GM10847 (cell line): ENCODE results near the gene ZNF365.

ENCODE experiments used
- POLR2A ChIP-seq: IDR thresholded peaks from 2 replicates; pipeline ENCODE4 v1.6.1; 2011; ENCODE audit not compliant: insufficient read length; ENCODE audit errors: extremely low read depth

Gene ZNF365

DNA sequence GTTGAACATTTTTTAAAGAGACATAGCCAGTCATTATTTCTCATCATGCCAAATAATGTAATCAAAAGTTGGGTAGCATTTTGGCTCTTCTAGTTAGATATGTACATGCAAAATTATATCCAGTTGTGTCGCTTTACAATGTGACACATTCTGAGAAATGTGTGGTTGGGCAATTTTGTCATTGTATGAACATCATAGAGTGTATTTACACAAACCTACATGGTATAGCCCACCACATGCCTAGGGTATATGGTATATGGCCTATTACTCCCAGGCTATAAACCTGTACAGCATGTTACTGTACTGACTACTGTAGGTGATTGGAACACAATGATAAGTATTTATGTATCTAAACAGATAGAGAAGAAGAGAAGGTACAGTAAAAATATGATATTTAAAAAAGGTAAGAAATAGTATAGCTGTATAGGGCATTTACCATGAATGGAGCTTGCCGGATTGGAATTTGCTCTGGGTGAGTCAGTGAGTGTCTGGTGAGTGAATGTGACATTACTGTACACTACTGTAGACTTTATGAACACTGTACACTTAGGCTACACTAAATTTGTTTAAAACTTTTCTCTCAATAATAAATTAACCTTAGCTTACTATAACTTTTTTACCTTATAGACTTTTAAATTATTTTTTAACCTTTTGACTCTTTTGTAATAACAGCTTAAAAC lies 16.5 kb downstream of the ZNF365 start:
- no peak for TF ChIP-seq POLR2A

DNA sequence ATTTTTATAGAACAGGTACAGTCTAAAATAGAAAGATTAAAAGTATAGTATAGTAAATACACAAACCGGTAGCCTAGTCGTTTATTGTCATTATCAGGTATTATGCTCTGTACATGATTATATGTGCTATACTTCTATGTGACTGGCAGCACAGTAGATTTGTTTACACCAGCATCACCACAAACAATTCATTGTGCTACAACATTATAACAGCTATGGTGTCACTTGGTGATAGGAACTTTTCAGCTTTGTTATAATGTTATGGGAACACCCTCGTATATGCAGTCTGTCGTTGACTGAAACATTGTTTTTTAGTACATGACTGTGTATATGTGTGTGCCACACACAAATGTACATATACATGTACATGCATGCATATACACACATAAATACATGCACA lies 19.1 kb downstream of the ZNF365 start:
- TF ChIP-seq POLR2A = no peak

DNA sequence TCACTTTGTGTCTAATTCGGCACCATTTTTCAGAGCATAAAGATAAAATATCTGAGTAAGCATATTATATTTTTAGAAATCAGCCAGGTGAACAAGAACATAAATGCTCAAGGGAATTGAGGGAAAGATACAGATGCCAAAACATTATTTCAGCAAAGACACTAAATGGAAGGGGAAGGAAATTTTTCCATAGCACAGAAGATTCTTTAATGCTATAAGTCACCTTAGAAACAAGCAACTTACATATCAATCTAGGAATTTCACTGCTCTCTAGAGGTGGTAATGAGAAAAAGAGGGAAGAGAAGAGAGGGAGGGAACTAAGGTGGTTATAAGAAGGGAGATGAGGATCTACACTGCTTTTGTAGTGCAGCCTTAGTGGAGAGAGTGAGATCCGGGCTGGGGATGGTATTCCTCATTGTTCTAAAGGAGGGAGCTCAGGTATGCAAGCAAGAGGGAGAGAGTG lies 20.4 kb downstream of the ZNF365 start:
- no peak for TF ChIP-seq POLR2A

DNA sequence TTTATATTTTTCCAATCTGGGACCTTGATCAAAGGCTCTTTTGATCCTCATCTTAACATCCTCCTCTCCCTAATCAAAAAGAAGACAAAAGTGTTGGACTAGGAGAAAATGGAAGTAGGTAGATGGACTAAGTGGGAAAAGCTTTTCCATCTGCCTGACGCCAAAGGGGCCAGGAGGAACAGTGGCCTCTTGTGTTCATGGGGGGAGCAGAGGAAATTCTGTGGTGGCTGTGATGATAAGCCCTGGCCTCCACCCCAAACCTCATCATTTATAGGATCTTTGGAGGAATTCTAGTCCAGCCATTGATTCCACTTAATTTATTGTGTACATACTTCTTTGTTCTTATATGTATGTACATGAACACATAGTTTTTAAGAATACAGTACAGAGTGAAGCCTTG lies 21.7 kb downstream of the ZNF365 start:
- no peak for TF ChIP-seq POLR2A

DNA sequence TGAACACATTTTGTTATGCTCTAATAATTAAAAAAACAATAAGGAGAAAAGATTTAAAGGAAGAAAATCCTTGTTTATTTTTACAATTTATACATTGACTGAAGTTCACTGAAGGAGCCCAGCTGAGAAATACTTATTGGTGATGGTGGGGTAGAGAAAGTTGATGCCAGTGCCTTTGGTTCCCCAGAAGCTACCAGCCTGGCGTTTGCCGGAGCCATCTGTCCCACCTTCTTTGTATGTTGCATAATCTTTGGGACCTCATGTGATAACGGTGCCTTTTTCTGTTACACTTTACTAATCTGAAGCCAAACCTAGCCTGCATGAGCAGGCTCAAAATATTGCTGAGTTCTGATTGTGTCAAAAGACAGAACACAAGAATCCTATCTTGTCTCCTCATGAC lies 22.7 kb downstream of the ZNF365 start:
- TF ChIP-seq POLR2A = no peak

DNA sequence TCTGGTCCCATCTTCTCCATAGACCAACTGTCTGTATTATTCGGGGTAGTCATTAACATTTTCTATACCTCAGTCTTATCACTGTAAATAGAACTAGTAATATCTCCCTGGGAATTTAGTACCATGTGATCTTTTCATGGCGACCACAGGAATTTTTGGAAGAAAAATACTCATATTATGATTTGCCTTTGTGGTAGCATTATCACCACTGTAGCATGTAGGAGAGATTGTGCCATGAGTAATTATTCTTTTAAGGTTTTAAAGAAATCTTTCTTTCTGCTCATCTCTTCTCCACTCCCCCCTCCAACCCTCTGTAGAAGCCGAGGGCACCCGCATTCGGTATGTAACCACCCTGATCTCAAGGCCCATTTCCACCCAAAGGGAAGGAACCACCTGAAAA lies 25.0 kb downstream of the ZNF365 start:
- TF ChIP-seq POLR2A = no peak

DNA sequence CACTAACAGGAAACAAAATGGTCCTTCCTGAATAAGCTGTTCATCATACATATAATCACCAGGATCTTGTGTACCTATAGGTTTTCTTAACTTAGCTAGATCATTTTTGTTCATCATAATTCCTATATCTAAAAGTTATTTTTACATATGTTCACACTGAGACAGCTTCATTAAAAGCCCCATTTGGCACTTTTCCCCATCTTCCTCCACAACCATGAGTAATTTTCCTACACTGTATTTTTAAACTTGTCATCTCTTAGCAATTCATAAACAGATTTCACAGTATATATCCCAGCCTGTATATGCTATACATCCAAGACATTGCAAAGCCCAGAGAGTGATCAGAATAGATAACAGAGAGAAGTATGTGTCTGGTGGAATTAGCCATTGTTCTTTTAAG lies 28.3 kb downstream of the ZNF365 start:
- TF ChIP-seq POLR2A = no peak

DNA sequence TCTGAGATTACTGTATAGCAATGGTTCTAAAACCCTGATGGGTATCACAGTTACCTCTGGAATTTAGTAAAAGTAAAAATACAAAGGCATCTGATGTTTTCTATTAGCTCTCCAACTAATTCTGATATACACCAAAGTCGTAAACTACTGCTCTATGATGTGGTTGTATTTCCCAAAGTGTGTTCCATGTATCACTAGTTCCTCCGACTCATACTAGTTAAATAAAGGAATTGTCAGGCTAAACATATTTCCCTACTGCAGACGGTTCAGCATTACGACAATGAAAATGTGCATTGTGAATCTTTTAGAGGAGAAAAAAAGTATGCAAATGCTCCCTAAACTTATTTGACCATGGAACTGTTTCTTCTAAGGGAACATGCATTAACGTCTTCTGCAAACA lies 38.9 kb downstream of the ZNF365 start:
- no peak for TF ChIP-seq POLR2A

DNA sequence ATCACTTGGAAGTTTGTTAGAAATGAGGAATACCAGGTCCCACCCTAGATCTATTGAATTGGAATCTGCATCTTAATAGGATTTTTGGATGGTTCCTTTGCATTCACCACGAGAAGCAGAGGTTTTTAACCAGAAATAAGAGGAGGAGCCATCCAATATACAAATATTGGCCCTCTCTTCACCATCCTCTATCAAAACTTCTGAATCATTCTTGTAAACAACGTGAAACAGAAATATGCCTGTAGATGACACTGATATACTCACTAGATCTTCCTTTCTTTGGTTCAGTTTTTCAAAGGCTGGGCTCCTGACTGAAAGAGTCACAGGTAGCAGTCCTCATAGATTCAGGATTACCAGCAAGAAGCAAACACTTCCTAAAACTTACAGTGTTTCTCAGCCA lies 39.5 kb downstream of the ZNF365 start:
- TF ChIP-seq POLR2A = no peak

DNA sequence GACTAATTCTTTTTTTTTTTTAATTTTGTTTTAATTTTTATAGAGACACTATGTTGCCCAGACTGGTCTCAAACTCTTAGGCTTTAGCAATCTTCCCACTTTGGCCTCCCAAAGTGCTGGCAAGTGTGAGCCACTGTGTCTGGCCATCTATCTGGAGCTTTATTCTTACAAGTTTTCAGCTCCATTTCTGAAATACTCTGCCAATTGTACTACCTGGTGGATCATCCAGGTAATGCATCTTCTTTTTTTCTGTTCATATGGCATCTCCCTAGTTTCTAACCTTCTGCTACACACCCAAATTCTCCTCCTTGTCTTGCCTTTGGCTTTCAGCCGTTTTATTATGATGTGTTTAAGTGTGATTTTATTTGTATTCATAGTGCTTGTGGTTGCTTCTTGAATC lies 40.2 kb downstream of the ZNF365 start:
- TF ChIP-seq POLR2A = no peak

DNA sequence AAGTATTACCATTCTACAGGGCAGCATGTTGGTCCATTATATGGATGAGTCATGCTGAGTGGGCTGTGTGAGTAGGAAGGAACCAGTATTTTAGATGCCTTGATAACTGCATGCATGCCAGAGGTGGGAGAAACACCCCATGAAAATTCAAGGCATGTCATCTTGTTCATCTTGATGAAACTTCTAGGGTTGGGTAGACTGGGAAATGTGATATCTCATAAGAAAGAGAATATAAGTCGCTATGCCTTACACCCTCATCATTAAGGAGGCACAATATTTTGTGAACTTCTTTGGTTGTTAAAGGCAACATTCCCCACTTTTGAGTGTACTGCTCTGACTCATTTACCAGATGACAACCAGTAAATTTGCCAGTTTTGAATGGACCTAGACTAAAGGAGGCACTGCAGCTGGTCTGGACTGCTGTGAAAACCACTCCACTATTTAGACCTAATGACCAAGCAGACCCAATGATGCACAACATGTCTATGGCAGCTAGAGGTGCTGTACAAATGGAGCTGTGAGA lies 48.0 kb downstream of the ZNF365 start:
- no peak for TF ChIP-seq POLR2A

DNA sequence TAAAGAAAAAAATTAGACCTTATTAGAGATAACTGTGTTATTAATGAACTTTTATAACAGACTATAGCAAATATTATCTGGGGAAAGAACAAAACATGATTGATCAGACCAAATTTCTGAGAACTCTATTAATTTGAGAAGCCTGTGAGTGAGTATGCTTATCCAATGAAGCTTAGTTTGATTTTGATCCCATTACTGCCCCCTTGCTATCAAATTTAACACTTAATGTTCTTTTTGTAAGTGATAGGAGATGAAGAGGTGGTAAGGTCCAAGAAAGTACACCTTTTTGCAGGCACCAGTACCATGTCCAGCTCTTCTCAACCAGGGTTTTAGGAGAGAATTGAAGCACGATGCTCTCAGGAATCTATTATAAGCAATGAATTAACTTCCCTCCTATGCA lies 49.9 kb downstream of the ZNF365 start:
- TF ChIP-seq POLR2A = no peak

DNA sequence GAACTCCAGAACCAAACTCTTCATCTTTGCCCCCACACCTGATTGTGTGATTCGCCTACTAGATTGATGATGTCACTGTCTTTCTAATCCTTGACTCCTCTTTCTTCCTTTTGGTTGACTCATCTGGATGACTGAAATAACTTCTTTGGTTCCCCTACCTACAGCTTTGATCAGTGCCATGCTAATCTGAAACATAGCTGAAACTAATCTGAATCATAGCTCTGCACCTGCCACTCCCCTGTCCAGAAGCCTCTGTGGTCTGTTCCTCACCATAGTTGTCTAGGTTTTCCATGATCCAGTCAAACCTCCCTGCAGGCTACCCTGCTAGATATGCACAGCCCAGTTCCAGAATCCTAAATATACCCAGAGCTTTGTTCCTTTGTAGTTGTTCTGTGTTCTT lies 51.9 kb downstream of the ZNF365 start:
- no peak for TF ChIP-seq POLR2A

DNA sequence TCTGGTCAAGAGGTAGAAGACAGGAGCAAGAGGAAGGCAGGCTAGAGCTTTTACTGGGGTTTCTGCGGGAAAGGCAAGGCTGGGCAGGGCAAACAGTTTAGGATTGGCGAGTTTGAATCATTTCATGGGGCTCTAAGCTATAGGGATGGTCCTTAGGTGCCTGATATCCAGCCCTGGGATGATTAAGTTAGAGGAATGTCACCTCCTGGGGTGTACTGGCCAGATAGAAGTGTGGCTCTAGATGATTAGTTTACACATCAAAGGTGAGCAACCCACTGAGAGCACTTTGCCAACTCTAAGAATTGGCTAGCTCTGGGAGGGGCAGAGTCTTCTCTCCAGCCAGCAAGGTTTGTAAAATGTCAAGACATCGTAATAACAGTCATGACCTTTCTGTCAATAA lies 52.4 kb downstream of the ZNF365 start:
- TF ChIP-seq POLR2A = no peak

DNA sequence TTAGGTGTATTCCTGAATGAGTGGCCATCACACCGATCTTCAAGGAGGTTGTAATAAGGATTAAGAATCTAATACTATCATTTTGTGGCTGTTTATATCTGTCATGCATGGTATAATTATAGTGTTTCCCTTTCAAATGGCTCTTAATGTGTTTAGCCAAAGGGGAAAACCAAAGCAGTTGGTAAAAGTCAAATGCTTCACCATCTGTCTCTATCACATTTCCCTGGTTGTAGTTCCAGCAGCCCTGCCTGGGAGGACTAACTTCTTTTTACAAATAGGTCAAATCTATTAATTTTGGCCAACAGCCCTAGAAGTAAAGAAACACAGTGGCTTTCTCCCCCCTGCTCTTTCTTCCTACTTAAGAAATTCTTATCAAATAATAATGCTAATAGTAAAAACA lies 56.7 kb downstream of the ZNF365 start:
- no peak for TF ChIP-seq POLR2A

DNA sequence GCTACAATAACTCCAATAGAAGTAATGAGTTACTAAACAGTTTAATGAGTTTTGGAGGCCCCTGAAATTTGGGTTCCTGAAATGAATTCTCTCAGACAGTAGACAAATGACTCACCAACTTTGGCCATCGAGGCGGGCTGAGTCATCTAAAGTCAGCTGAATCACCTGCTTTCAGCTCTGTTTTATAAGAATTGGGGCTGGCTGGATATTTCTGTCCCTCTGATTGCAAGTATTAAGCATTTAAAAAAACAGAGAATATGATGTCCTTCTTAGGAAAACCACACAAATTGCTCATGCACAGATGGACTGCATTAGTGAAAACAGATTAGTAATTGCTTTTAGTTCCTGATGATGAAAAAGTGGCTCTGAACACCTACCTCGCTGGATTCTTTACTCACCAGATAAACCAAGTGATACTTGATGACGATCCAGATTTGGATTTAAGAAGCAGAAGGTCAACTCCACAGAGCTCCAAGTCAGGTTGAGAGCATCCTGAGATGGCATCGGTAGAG lies 59.1 kb downstream of the ZNF365 start:
- no peak for TF ChIP-seq POLR2A

DNA sequence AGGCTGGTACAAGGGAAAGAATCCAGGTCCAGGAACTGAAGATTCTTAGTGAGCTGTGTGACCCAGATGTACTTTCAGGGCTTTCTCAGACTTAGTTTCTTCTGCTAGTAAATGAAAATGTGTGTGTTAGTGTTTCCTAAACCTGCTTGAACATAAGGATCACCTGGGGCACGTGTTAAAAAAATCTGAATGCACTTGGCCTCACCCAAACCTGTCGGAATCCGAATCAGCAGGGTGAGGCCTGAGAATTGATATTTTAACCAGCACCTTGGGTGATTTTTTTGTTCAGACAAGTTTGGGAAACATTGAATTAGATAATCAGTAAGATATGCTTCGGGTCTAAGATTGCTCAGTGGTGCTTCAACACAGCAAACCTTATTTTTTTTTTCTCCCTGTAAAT lies 59.7 kb downstream of the ZNF365 start:
- TF ChIP-seq POLR2A = no peak
